Natural killer cell (primary cell): ENCODE results near the gene CNTN6. TPM values are rescaled to one million over a fixed set of nuclear protein-coding genes. Genes with fewer than 3 reads are reported as not detected.
"Not testable (repeated sequence)": the region's sequence is repeated elsewhere in the genome, so short reads cannot be mapped to it uniquely, and the experiment has no call there.

Source experiments
- ATAC-seq, 3 donors: fragments of 150-1000 bp in 2 of 3; fragments of 200-7000 bp in 1 of 3; cut with Tn5 transposase; 1 replicate in 1 of 3; 2 replicates in 2 of 3; pipeline ENCODE4 v1.10.0; 2021; ENCODE audit warnings: mild to moderate bottlenecking in 2 of 3, moderate library complexity in 2 of 3
- DNase-seq, 2 donors: peaks; one replicate each; pipeline versions ENCODE4 v3.0.0 to v3.0.0-alpha.2; 2013 to 2021; ENCODE audit warnings: mixed read lengths in 1 of 2
- H3K27ac ChIP-seq: one replicate; pipeline ENCODE4 v1.5.1; 2013; ENCODE audit warnings: mild to moderate bottlenecking, low read length
- H3K27me3 ChIP-seq: one replicate; pipeline ENCODE4 v1.6.1; 2013; ENCODE audit warnings: low read length; ENCODE audit not compliant: control insufficient read depth, insufficient read depth
- H3K36me3 ChIP-seq: one replicate; pipeline ENCODE4 v1.6.1; 2013; ENCODE audit warnings: low read length; ENCODE audit not compliant: control insufficient read depth, insufficient read depth
- H3K4me1 ChIP-seq: one replicate; pipeline ENCODE4 v1.6.1; 2013; ENCODE audit warnings: low read length; ENCODE audit not compliant: control insufficient read depth, insufficient read depth
- H3K4me3 ChIP-seq: one replicate; pipeline ENCODE4 v1.5.1; 2013; ENCODE audit warnings: low read length
- H3K9me3 ChIP-seq: one replicate; pipeline ENCODE4 v1.6.1; 2013; ENCODE audit warnings: low read length; ENCODE audit not compliant: control insufficient read depth, insufficient read depth
- H3K27ac Mint-ChIP-seq, 2 donors: one replicate each; pipeline ENCODE4 v1.8.0; 2022; ENCODE audit warnings: mild to moderate bottlenecking in 2 of 2, mixed read lengths in 2 of 2, moderate library complexity in 1 of 2
- H3K27me3 Mint-ChIP-seq, 2 donors: one replicate each; pipeline ENCODE4 v1.8.0; 2022; ENCODE audit warnings: low read depth in 2 of 2, mixed read lengths in 2 of 2
- H3K36me3 Mint-ChIP-seq: one replicate; pipeline ENCODE4 v1.8.0; 2022; ENCODE audit warnings: mixed read lengths
- H3K4me1 Mint-ChIP-seq, 2 donors: one replicate each; pipeline ENCODE4 v1.8.0; 2022; ENCODE audit warnings: mixed read lengths in 2 of 2
- H3K4me3 Mint-ChIP-seq: one replicate; pipeline ENCODE4 v1.8.0; 2022; ENCODE audit warnings: mild to moderate bottlenecking, moderate library complexity, mixed read lengths
- H3K9me3 Mint-ChIP-seq, 2 donors: one replicate each; pipeline ENCODE4 v1.8.0; 2022; ENCODE audit warnings: mixed read lengths in 2 of 2
- WGBS: methylation state at CpG from one replicate; pipeline ENCODE4 v1.1.7; 2013; ENCODE audit warnings: missing lambda C conversion rate; ENCODE audit not compliant: insufficient coverage; 5-methylcytosine and 5-hydroxymethylcytosine counted together
- intact Hi-C: fragments of 100-400 bp; cut with micrococcal nuclease; formaldehyde crosslinking; loops from one replicate; pipeline ENCODE4 v1.14.2; 2022
- total RNA-seq, 4 donors: library from RNA; stranded (reverse); fragments of 120-200 nt in 1 of 4; gene quantifications; one replicate each; pipeline versions ENCODE4 v1.2.3 to v1.2.4, GENCODE V29; 2013 to 2022
- TF ChIP-seq, protein P1 (sequence below): fragments of 200-600 bp; IDR thresholded peaks from one replicate; pipeline ENCODE4 v1.8.0; 2022; ENCODE audit warnings: antibody characterized with exemption

Gene CNTN6
- total RNA-seq, 3 donors from 2014 or later (not counting 1 experiment from before 2014, with no cell fraction given) = not detected

DNA sequence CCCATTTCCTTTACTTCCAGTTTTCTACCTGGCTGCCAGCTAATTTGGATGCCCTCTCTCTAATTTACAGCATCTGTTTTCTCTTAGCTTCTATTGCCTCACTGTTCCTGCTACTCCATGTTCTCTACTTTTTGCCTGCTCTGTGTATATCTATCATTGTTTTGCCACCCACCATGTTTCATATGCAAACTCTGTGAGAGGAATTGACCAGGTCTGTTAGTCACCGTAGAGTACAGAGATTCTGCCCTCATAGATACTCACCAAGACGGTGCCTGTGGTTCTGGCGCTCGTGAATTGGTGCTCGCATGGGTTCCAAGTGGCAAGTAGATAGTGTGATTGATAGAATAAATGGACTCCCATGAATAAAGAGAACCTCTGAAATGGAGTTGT lies 288.8 kb downstream of the CNTN6 start:
- H3K4me3 Mint-ChIP-seq = no peak overlapping the region
- no peak overlapping the region for H3K27ac ChIP-seq
- no peaks in the 10 kb centered on the region for H3K27me3 Mint-ChIP-seq
- no peaks in the 10 kb centered on the region for H3K36me3 ChIP-seq
- peaks cover 8% of the 10 kb centered on the region for H3K36me3 Mint-ChIP-seq
- intact Hi-C loops = no loop called here
- H3K4me1 Mint-ChIP-seq = no peaks in the 10 kb centered on the region
- H3K9me3 Mint-ChIP-seq = peaks cover 10 to 14% of the 10 kb centered on the region in 2 donors
- H3K4me1 ChIP-seq = no peaks in the 10 kb centered on the region
- no peak overlapping the region for H3K4me3 ChIP-seq
- 58% methylated on average over 5 of the region's 5 CpGs for WGBS
- DNase-seq (no peak), ATAC-seq (no peak)
- no peak overlapping the region for H3K27ac Mint-ChIP-seq
- peaks cover 4% of the 10 kb centered on the region for H3K9me3 ChIP-seq
- no peaks in the 10 kb centered on the region for H3K27me3 ChIP-seq
- TF ChIP-seq, protein P1, sequence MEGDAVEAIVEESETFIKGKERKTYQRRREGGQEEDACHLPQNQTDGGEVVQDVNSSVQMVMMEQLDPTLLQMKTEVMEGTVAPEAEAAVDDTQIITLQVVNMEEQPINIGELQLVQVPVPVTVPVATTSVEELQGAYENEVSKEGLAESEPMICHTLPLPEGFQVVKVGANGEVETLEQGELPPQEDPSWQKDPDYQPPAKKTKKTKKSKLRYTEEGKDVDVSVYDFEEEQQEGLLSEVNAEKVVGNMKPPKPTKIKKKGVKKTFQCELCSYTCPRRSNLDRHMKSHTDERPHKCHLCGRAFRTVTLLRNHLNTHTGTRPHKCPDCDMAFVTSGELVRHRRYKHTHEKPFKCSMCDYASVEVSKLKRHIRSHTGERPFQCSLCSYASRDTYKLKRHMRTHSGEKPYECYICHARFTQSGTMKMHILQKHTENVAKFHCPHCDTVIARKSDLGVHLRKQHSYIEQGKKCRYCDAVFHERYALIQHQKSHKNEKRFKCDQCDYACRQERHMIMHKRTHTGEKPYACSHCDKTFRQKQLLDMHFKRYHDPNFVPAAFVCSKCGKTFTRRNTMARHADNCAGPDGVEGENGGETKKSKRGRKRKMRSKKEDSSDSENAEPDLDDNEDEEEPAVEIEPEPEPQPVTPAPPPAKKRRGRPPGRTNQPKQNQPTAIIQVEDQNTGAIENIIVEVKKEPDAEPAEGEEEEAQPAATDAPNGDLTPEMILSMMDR = no peak

DNA sequence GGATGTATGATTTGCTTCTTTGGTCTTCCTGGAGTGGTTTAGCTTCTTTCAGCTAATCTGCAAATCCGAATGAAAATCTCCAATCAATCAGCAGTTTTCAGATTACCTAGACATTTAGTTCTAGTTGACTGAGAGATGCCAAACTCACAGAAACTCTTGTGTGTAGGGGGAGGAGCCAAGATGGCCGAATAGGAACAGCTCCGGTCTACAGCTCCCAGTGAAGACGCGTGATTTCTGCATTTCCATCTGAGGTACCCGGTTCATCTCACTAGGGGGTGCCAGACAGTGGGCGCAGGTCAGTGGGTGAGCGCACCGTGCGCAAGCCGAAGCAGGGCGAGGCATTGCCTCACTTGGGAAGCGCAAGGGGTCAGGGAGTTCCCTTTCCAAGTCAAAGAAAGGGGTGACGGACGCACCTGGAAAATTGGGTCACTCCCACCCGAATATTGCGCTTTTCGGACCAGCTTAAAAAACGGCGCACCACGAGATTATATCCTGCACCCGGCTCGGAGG lies 294.6 kb downstream of the CNTN6 start:
- WGBS = 91% methylated on average over 20 of the region's 23 CpGs
- H3K4me3 ChIP-seq, intact Hi-C loops: not testable (repeated sequence)

DNA sequence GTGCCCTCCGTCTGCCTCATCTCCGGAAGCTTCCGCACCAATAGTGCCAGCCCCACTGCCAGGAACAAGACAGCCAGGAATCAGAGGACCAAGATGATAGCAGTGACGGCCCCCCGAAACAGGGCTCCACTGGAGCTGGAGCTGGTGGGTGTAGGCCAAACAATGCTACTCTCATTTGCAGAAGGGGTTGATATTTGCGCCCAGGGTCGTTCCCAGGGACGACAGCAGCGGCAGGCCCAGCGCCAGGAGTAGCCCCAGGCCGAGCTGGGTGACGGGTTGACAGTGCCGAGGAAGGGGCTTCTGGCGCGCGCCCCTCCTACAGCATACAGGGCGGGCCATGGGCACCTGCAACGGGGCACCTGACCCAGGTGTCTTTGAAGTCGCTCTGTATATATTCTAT lies 301.4 kb downstream of the CNTN6 start:
- Mint-ChIP-seq H3K4me1 (no peaks in the 10 kb centered on the region), H3K36me3 (peaks cover 13% of the 10 kb centered on the region), H3K4me3 (no peak overlapping the region), H3K27me3 (no peaks in the 10 kb centered on the region), H3K27ac (no peak overlapping the region), H3K9me3 (peaks cover 8 to 18% of the 10 kb centered on the region in 2 donors)
- no peak overlapping the region for H3K4me3 ChIP-seq
- no peak overlapping the region for H3K27ac ChIP-seq
- peaks cover 5% of the 10 kb centered on the region for H3K9me3 ChIP-seq
- 94% methylated on average over 15 of the region's 19 CpGs for WGBS
- no peaks in the 10 kb centered on the region for H3K4me1 ChIP-seq
- H3K27me3 ChIP-seq = no peaks in the 10 kb centered on the region
- TF ChIP-seq, protein P1 = no peak
- DNase-seq (no peak), ATAC-seq (peak in 1 of 3 donors; percentile 27)
- intact Hi-C loops = no loop called here
- H3K36me3 ChIP-seq = no peaks in the 10 kb centered on the region

More for the DNA sequence above, 294.6 kb downstream of the CNTN6 start:
- DNase-seq, H3K9me3 ChIP-seq, H3K27ac Mint-ChIP-seq, H3K4me1 ChIP-seq, H3K27me3 ChIP-seq, H3K36me3 ChIP-seq, H3K4me1 Mint-ChIP-seq, H3K27me3 Mint-ChIP-seq, H3K4me3 Mint-ChIP-seq, H3K27ac ChIP-seq, H3K36me3 Mint-ChIP-seq, ATAC-seq: not testable (repeated sequence)
- peaks cover 2 to 12% of the 10 kb centered on the region in 2 donors for H3K9me3 Mint-ChIP-seq

DNA sequence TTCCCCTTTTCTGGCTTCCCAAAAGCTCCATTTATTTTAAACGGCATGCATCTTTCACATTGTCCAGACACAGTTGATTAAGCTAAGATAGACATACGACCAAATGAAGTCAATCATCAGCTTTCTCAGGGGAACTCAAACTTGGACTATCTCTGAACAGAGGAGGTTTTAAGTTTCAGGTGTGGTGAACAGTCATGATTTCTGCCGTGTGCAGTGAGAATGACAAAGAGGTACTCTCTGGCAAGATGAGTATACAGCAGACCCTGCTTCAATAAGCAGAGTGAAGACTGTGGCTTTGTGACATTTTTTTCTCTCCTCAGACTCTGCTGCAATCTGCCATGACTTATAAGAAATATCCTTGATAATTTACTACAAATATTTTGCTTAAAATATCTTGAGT lies 307.7 kb downstream of the CNTN6 start:
- no peak for ATAC-seq

More for the DNA sequence above, 307.7 kb downstream of the CNTN6 start:
- Mint-ChIP-seq H3K4me1 (no peaks in the 10 kb centered on the region), H3K27ac (no peak overlapping the region), H3K27me3 (no peaks in the 10 kb centered on the region), H3K4me3 (no peak overlapping the region), H3K36me3 (peaks cover 13% of the 10 kb centered on the region), H3K9me3 (peaks cover 3 to 14% of the 10 kb centered on the region in 2 donors)
- TF ChIP-seq, protein P1 = no peak
- Histone ChIP-seq H3K27ac (no peak overlapping the region), H3K4me3 (no peak overlapping the region), H3K9me3 (no peaks in the 10 kb centered on the region), H3K27me3 (no peaks in the 10 kb centered on the region), H3K4me1 (no peaks in the 10 kb centered on the region), H3K36me3 (no peaks in the 10 kb centered on the region)
- WGBS = 88% methylated on average over 3 of the region's 3 CpGs
- intact Hi-C loops = no loop called here
- no peak for DNase-seq
